ENCODE measurements around the gene DNAH14. TPM values are rescaled to one million over a fixed set of nuclear protein-coding genes. Genes with fewer than 3 reads are reported as not detected.

The DNAH14 gene
- total RNA-seq, 2 donors from 2014 or later, result 36.6 to 41.6 TPM

GRCh38 chr1:225440380-225441221, 511.1 kb downstream of the DNAH14 start:
- peaks cover 16% of the 10 kb centered on the region for H3K27me3 Mint-ChIP-seq (ENCODE audit: insufficient read depth)
- H3K9me3 Mint-ChIP-seq, result no peaks in the 10 kb centered on the region
- Histone ChIP-seq H3K4me1 (ENCODE audit: control insufficient read depth, insufficient read depth, low read length) (no peaks in the 10 kb centered on the region), H3K9ac (ENCODE audit: extremely low read depth, low read length, poor library complexity, severe bottlenecking) (no peak overlapping the region), H3K9me3 (ENCODE audit: control insufficient read depth, low read length) (no peaks in the 10 kb centered on the region), H3K4me3 (ENCODE audit: low read length) (no peak overlapping the region), H3K36me3 (ENCODE audit: control insufficient read depth, insufficient read depth, low read length) (no peaks in the 10 kb centered on the region), H3K27me3 (ENCODE audit: control insufficient read depth, insufficient read depth, low read length, poor library complexity, severe bottlenecking) (no peaks in the 10 kb centered on the region), H3K27ac (ENCODE audit: low read depth, low read length) (no peak overlapping the region)
- 83 to 93% methylated on average over 3 to 4 of the region's 4 CpGs for WGBS, 2 experiments (ENCODE audit: insufficient coverage in 1 of 2, insufficient read length in 1 of 2)
- no peak for TF ChIP-seq CTCF (conservative IDR thresholded peaks at IDR 0.05)
- H3K4me1 Mint-ChIP-seq, result peaks cover 6% of the 10 kb centered on the region
- H3K36me3 Mint-ChIP-seq (ENCODE audit: low read depth), result no peaks in the 10 kb centered on the region
- DNase-seq, result no peak
- H3K4me3 Mint-ChIP-seq, result no peak overlapping the region
- no peak overlapping the region for H3K27ac Mint-ChIP-seq

GRCh38 chr1:225441314-225442122, 512.0 kb downstream of the DNAH14 start:
- Mint-ChIP-seq H3K9me3 (no peaks in the 10 kb centered on the region), H3K36me3 (ENCODE audit: low read depth) (no peaks in the 10 kb centered on the region), H3K27ac (no peak overlapping the region), H3K27me3 (ENCODE audit: insufficient read depth) (peaks cover 11% of the 10 kb centered on the region), H3K4me1 (peaks cover 13% of the 10 kb centered on the region), H3K4me3 (no peak overlapping the region)
- Histone ChIP-seq H3K27ac (ENCODE audit: low read depth, low read length) (no peak overlapping the region), H3K9ac (ENCODE audit: extremely low read depth, low read length, poor library complexity, severe bottlenecking) (no peak overlapping the region), H3K9me3 (ENCODE audit: control insufficient read depth, low read length) (no peaks in the 10 kb centered on the region), H3K4me1 (ENCODE audit: control insufficient read depth, insufficient read depth, low read length) (peaks cover 3% of the 10 kb centered on the region), H3K36me3 (ENCODE audit: control insufficient read depth, insufficient read depth, low read length) (no peaks in the 10 kb centered on the region), H3K27me3 (ENCODE audit: control insufficient read depth, insufficient read depth, low read length, poor library complexity, severe bottlenecking) (no peaks in the 10 kb centered on the region), H3K4me3 (ENCODE audit: low read length) (no peak overlapping the region)
- TF ChIP-seq CTCF (conservative IDR thresholded peaks at IDR 0.05), result peak; percentile 46
- 93 to 94% methylated on average over 6 to 9 of the region's 9 CpGs for WGBS, 2 experiments (ENCODE audit: insufficient coverage in 1 of 2, insufficient read length in 1 of 2)
- no peak for DNase-seq

- Histone ChIP-seq H3K9me3 (ENCODE audit: control insufficient read depth, low read length) (no peaks in the 10 kb centered on the region), H3K4me3 (ENCODE audit: low read length) (no peak overlapping the region), H3K27ac (ENCODE audit: low read depth, low read length) (no peak overlapping the region), H3K9ac (ENCODE audit: extremely low read depth, low read length, poor library complexity, severe bottlenecking) (no peak overlapping the region), H3K4me1 (ENCODE audit: control insufficient read depth, insufficient read depth, low read length) (peaks cover 8% of the 10 kb centered on the region), H3K36me3 (ENCODE audit: control insufficient read depth, insufficient read depth, low read length) (no peaks in the 10 kb centered on the region), H3K27me3 (ENCODE audit: control insufficient read depth, insufficient read depth, low read length, poor library complexity, severe bottlenecking) (no peaks in the 10 kb centered on the region)
- H3K27me3 Mint-ChIP-seq (ENCODE audit: insufficient read depth), result peaks cover 14% of the 10 kb centered on the region
- DNase-seq, result no peak
- peaks cover 18% of the 10 kb centered on the region for H3K4me1 Mint-ChIP-seq
- 91 to 93% methylated on average over 3 of the region's 3 CpGs for WGBS, 2 experiments (ENCODE audit: insufficient coverage in 1 of 2, insufficient read length in 1 of 2)
- H3K4me3 Mint-ChIP-seq, result no peak overlapping the region
- no peaks in the 10 kb centered on the region for H3K36me3 Mint-ChIP-seq (ENCODE audit: low read depth)
- TF ChIP-seq CTCF (conservative IDR thresholded peaks at IDR 0.05), result no peak
- no peaks in the 10 kb centered on the region for H3K9me3 Mint-ChIP-seq
- H3K27ac Mint-ChIP-seq, result no peak overlapping the region
These were observed 512.6 kb downstream of the DNAH14 start for GRCh38 chr1:225442123-225442505.
